Keratinocyte (primary cell): Measurements from ENCODE around the gene SMARCD2. TPM values are rescaled to one million over a fixed set of nuclear protein-coding genes. Genes with fewer than 3 reads are reported as not detected.
"Not testable (repeated sequence)": the region's sequence is repeated elsewhere in the genome, so short reads cannot be mapped to it uniquely, and the experiment has no call there.

ENCODE experiments used
- DNase-seq: peaks from one replicate; pipeline ENCODE4 v3.0.0-alpha.2; 2011; ENCODE audit warnings: low read depth, missing footprints, low spot score
- FAIRE-seq: peaks from 2 replicates; lab custom pipeline; 2011; peaks lifted over from hg19 to GRCh38; lab: Jason Lieb, UNC
- H2AFZ ChIP-seq: 2 replicates; pipeline ENCODE4 v1.6.0; 2012; ENCODE audit warnings: low read length, control low read depth, inconsistent platforms; ENCODE audit not compliant: control insufficient read depth
- H3K27ac ChIP-seq: 2 replicates; pipeline ENCODE4 v1.5.1; 2011; ENCODE audit warnings: low read length; ENCODE audit not compliant: control insufficient read depth, insufficient read depth
- H3K27me3 ChIP-seq: 3 replicates; pipeline ENCODE4 v1.6.0; 2011; ENCODE audit warnings: low read length; ENCODE audit not compliant: control insufficient read depth, insufficient read depth; ENCODE audit errors: extremely low read depth
- H3K36me3 ChIP-seq, 2 experiments: 2 replicates in 1 of 2; 3 replicates in 1 of 2; pipeline ENCODE4 v1.5.1; 2011; ENCODE audit warnings: low read length in 2 of 2, mild to moderate bottlenecking in 1 of 2; ENCODE audit not compliant: control insufficient read depth in 2 of 2, insufficient read depth in 2 of 2; ENCODE audit errors: extremely low read depth in 1 of 2
- H3K4me1 ChIP-seq: 3 replicates; pipeline ENCODE4 v1.5.1; 2011; ENCODE audit warnings: low read length; ENCODE audit not compliant: control insufficient read depth, insufficient read depth; ENCODE audit errors: extremely low read depth
- H3K4me2 ChIP-seq: 3 replicates; pipeline ENCODE4 v1.6.0; 2011; ENCODE audit warnings: low read depth, low read length; ENCODE audit not compliant: control insufficient read depth, insufficient read depth; ENCODE audit errors: extremely low read depth
- H3K4me3 ChIP-seq, 3 experiments: fragments of 200-600 bp in 1 of 3; sonication (generic) in 1 of 3; 2 replicates in 2 of 3; 3 replicates in 1 of 3; pipeline ENCODE4 v1.5.1; 2011 to 2016; ENCODE audit warnings: low read length in 3 of 3, mild to moderate bottlenecking in 3 of 3, control low read depth in 2 of 3, inconsistent platforms in 1 of 3, low read depth in 1 of 3, mixed read lengths in 1 of 3, mixed run types in 1 of 3, moderate library complexity in 1 of 3; ENCODE audit not compliant: control insufficient read depth in 2 of 3, insufficient read depth in 2 of 3; ENCODE audit errors: extremely low read depth in 1 of 3
- H3K79me2 ChIP-seq: 2 replicates; pipeline ENCODE4 v1.6.0; 2012; ENCODE audit warnings: low read length; ENCODE audit not compliant: control insufficient read depth, insufficient read depth
- H3K9ac ChIP-seq: 3 replicates; pipeline ENCODE4 v1.6.0; 2011; ENCODE audit warnings: low read length; ENCODE audit not compliant: control insufficient read depth, insufficient read depth; ENCODE audit errors: extremely low read depth
- H3K9me1 ChIP-seq: 3 replicates; pipeline ENCODE4 v1.6.0; 2011; ENCODE audit warnings: low read length; ENCODE audit not compliant: control insufficient read depth, insufficient read depth; ENCODE audit errors: extremely low read depth
- H3K9me3 ChIP-seq: 2 replicates; pipeline ENCODE4 v1.5.1; 2012; ENCODE audit warnings: low read depth, low read length; ENCODE audit not compliant: control insufficient read depth
- H4K20me1 ChIP-seq: 3 replicates; pipeline ENCODE4 v1.6.0; 2011; ENCODE audit warnings: low read length; ENCODE audit not compliant: control insufficient read depth, insufficient read depth; ENCODE audit errors: extremely low read depth
- dilution Hi-C: fragments of 300-500 bp; cut with MboI; formaldehyde crosslinking; loops from one replicate; pipeline ENCODE4 v1.7.0; 2020; ENCODE audit warnings: low sequenced_read_pairs; ENCODE audit not compliant: extremely low pct_ligation_motif_present
- polyA plus RNA-seq, 5 experiments: library from polyadenylated mRNA; depleted of rRNA in 3 of 5; stranded (reverse) in 3 of 5; stranded (forward) in 1 of 5; unstranded in 1 of 5; fragments of >200 nt; gene quantifications; 1 replicate in 1 of 5; 2 replicates in 3 of 5; 3 replicates in 1 of 5; pipeline versions ENCODE4 v1.2.1 to v1.2.3, GENCODE V29; 2011 to 2012; ENCODE audit warnings: missing spikeins in 2 of 5, low read depth in 1 of 5, low replicate concordance in 1 of 5
- TF ChIP-seq, protein P1 (sequence below), 3 experiments: IDR thresholded peaks in 1 of 3; conservative IDR thresholded peaks in 1 of 3; optimal IDR thresholded peaks in 1 of 3; 2 replicates in 2 of 3; 3 replicates in 1 of 3; pipeline versions ENCODE3 to v1.5.1; 2011; ENCODE audit warnings: low read length in 3 of 3, mild to moderate bottlenecking in 3 of 3, moderate library complexity in 2 of 3, control low read depth in 1 of 3, inconsistent platforms in 1 of 3; ENCODE audit not compliant: insufficient read depth in 2 of 3; ENCODE audit errors: extremely low read depth in 1 of 3

SMARCD2 gene
- polyA plus RNA-seq, 1 donor (not counting 4 experiments of a cell fraction or from before 2014, with no cell fraction given), result 86.3 TPM

DNA sequence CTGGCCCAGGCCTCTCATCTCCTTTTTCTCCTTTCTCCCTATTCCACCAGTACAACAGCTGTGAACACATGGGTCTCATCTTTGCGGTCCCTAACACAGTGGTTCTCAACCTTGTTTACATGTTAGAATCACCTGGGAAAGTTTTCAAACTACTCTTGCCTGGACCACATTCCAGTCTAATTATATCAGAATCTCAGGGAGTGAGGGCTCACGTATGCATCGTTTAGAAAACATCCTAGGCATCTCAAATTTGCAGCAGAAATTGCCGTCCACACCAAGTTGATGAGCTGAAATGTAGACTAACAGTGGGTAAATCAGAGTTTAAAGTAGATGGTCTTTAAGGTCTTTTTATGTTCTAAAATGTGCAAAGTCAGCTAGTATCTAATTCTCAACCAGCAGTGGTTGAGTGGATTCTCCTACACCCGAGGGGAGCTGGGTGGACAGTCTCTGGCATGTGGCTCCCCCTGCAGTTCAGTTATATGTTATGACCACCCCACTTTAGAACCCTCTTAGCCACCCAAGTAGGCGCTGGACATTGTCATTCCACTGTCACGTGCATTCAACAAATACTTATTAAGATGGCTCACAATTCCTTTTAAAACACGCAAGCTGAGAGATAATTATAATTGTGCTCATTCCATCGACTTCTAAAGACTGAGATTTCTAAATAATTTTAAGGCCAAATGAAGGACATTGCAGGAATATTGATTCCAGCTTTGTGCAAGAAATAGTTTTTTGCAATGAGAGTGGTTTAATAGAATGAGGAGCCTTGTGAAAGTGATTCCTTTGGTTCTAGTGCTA is 27.2 kb upstream of the SMARCD2 start:
- not testable (repeated sequence) for H2AFZ ChIP-seq, H3K27me3 ChIP-seq, H3K4me2 ChIP-seq

DNA sequence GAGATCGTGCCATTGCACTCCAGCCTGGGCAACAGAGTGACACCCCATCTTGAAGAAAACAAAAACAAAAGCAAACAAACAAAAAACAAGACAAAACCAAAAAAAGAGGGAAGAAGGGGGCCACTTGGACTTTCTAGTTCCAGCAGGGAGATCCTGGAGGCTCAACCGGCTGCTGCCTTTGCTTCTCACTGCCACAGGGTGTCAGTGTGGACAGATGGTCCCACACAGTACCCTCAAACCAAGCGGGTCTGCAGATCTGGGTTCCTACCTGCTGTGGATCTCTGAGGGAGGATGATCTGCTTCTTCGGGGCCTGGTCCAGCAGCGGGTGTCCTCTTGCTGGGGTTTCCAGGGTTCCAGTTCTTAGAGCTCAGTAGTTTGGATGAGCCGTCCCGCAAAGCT is 24.1 kb upstream of the SMARCD2 start:
- TF ChIP-seq, protein P1, sequence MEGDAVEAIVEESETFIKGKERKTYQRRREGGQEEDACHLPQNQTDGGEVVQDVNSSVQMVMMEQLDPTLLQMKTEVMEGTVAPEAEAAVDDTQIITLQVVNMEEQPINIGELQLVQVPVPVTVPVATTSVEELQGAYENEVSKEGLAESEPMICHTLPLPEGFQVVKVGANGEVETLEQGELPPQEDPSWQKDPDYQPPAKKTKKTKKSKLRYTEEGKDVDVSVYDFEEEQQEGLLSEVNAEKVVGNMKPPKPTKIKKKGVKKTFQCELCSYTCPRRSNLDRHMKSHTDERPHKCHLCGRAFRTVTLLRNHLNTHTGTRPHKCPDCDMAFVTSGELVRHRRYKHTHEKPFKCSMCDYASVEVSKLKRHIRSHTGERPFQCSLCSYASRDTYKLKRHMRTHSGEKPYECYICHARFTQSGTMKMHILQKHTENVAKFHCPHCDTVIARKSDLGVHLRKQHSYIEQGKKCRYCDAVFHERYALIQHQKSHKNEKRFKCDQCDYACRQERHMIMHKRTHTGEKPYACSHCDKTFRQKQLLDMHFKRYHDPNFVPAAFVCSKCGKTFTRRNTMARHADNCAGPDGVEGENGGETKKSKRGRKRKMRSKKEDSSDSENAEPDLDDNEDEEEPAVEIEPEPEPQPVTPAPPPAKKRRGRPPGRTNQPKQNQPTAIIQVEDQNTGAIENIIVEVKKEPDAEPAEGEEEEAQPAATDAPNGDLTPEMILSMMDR (optimal IDR thresholded peaks at IDR 0.05 in 1 of 3, IDR thresholded peaks at IDR 0.05 in 1 of 3, conservative IDR thresholded peaks at IDR 0.05 in 1 of 3; ENCODE audit: extremely low read depth in 1 of 3, insufficient read depth in 2 of 3, low read length in 3 of 3), result peak in 1 of 3 experiments; percentile 24
- H3K36me3 ChIP-seq, FAIRE-seq, H3K4me2 ChIP-seq, H2AFZ ChIP-seq, DNase-seq, dilution Hi-C loops, H3K9ac ChIP-seq, H3K79me2 ChIP-seq, H3K4me3 ChIP-seq, H3K27me3 ChIP-seq, H3K27ac ChIP-seq, H3K4me1 ChIP-seq, H4K20me1 ChIP-seq, H3K9me1 ChIP-seq, H3K9me3 ChIP-seq: not testable (repeated sequence)

More for the DNA sequence above, 27.2 kb upstream of the SMARCD2 start:
- dilution Hi-C loops, H3K9me3 ChIP-seq, H3K27ac ChIP-seq, H4K20me1 ChIP-seq, H3K9me1 ChIP-seq, DNase-seq, H3K4me3 ChIP-seq, H3K36me3 ChIP-seq, H3K4me1 ChIP-seq, H3K79me2 ChIP-seq, FAIRE-seq, H3K9ac ChIP-seq: not testable (repeated sequence)
- TF ChIP-seq, protein P1 (optimal IDR thresholded peaks at IDR 0.05 in 1 of 3, IDR thresholded peaks at IDR 0.05 in 1 of 3, conservative IDR thresholded peaks at IDR 0.05 in 1 of 3; ENCODE audit: extremely low read depth in 1 of 3, insufficient read depth in 2 of 3, low read length in 3 of 3), result peak in 2 of 3 experiments; percentile 15 to 23
